Panc1 (cell line): ENCODE results near the gene NANOS3. TPM values are rescaled to one million over a fixed set of nuclear protein-coding genes. Genes with fewer than 3 reads are reported as not detected.

ENCODE experiments used
- ATAC-seq: fragments of 200-7000 bp; cut with Tn5 transposase; 2 replicates; pipeline ENCODE4 v1.9.1; 2020; ENCODE audit warnings: mild to moderate bottlenecking, moderate library complexity
- BruUV-seq: library from RNA; stranded (reverse); fragments of 400-500 nt; replicated peaks from 2 replicates; lab custom pipeline; 2021; lab: Mats Ljungman, UMichigan
- CTCF ChIA-PET: fragments of 300-600 bp; sonication (Branson Sonifier 250); formaldehyde crosslinking; loops from one replicate; lab custom pipeline; 2022; ENCODE audit warnings: antibody characterized with exemption; lab: Charles Lee
- POLR2A ChIA-PET: fragments of 300-600 bp; sonication (Branson Sonifier 250); formaldehyde crosslinking; loops from one replicate; lab custom pipeline; 2022; ENCODE audit warnings: antibody characterized with exemption; lab: Charles Lee
- DNase-seq: peaks from one replicate; pipeline ENCODE4 v3.0.0-alpha.2; 2010; ENCODE audit warnings: low read depth, low spot score
- H3K27ac ChIP-seq: 2 replicates; pipeline ENCODE4 v1.5.1; 2011; ENCODE audit warnings: mild to moderate bottlenecking, low read length, inconsistent platforms
- H3K27me3 ChIP-seq: fragments of 200-500 bp; sonication (Bioruptor generic); 2 replicates; pipeline ENCODE4 v1.6.0; 2014; ENCODE audit warnings: low read length, inconsistent platforms; ENCODE audit not compliant: control insufficient read depth, insufficient read depth
- H3K36me3 ChIP-seq: fragments of 200-500 bp; sonication (Bioruptor generic); 2 replicates; pipeline ENCODE4 v1.5.1; 2014; ENCODE audit warnings: inconsistent platforms, mild to moderate bottlenecking, low read length, moderate library complexity; ENCODE audit not compliant: control insufficient read depth, insufficient read depth
- H3K4me1 ChIP-seq: 2 replicates; pipeline ENCODE4 v1.5.1; 2011; ENCODE audit warnings: inconsistent platforms, mild to moderate bottlenecking, low read length, moderate library complexity; ENCODE audit not compliant: control insufficient read depth, insufficient read depth
- H3K4me3 ChIP-seq, 2 experiments: 2 replicates each; pipeline ENCODE4 v1.5.1; 2011 to 2012; ENCODE audit warnings: low read depth in 2 of 2, low read length in 2 of 2, mild to moderate bottlenecking in 2 of 2, inconsistent platforms in 1 of 2, moderate library complexity in 1 of 2
- H3K9me3 ChIP-seq: fragments of 200-500 bp; sonication (Bioruptor generic); 2 replicates; pipeline ENCODE4 v1.5.1; 2014; ENCODE audit warnings: low read depth, mild to moderate bottlenecking, inconsistent platforms, low read length, moderate library complexity; ENCODE audit not compliant: control insufficient read depth, insufficient read depth
- CTCF ChIP-seq: fragments of 450-650 bp; IDR thresholded peaks from 2 replicates; pipeline ENCODE4 v1.5.1; 2017; ENCODE audit warnings: mild to moderate bottlenecking
- POLR2AphosphoS5 ChIP-seq: IDR thresholded peaks from 2 replicates; pipeline ENCODE4 v1.6.1; 2012; ENCODE audit warnings: mild to moderate bottlenecking, low read depth, low read length, moderate library complexity
- REST ChIP-seq, 2 experiments: IDR thresholded peaks; 2 replicates each; pipeline ENCODE4 v1.6.1; 2011 to 2012; ENCODE audit warnings: low read depth in 2 of 2, control low read depth in 1 of 2, low read length in 1 of 2, mild to moderate bottlenecking in 1 of 2, moderate library complexity in 1 of 2; ENCODE audit not compliant: insufficient read depth in 1 of 2
- SIN3A ChIP-seq: IDR thresholded peaks from 2 replicates; pipeline ENCODE4 v1.6.1; 2012; ENCODE audit warnings: low read depth, mild to moderate bottlenecking, low read length, moderate library complexity, borderline replicate concordance; ENCODE audit not compliant: insufficient read depth
- TCF7L2 ChIP-seq: IDR thresholded peaks from 2 replicates; pipeline ENCODE4 v1.6.1; 2011; ENCODE audit warnings: mild to moderate bottlenecking, low read depth, low read length, inconsistent platforms
- in situ Hi-C: cut with HindIII; loops from 2 replicates; pipeline ENCODE4 v1.10.0; 2016; ENCODE audit warnings: low sequenced_read_pairs, low pct_unique_long_range_greater_than_20kb
- intact Hi-C: fragments of 100-400 bp; cut with micrococcal nuclease; formaldehyde crosslinking; loops from one replicate; pipeline ENCODE4 v1.10.0; 2022; ENCODE audit not compliant: unreplicated experiment
- total RNA-seq: library from RNA; stranded (reverse); gene quantifications from one replicate; pipeline ENCODE4 v1.2.1, GENCODE V29; 2021; ENCODE audit not compliant: unreplicated experiment

Gene NANOS3
- total RNA-seq, 1 experiment from 2014 or later, result 0.33 TPM

GRCh38 chr19:13882419-13882795, 5.5 kb downstream of the NANOS3 start:
- ATAC-seq (no peak), DNase-seq (no peak)
- H3K27me3 ChIP-seq, result no peaks in the 10 kb centered on the region
- intact Hi-C loops, result loop anchor here (5.0 kb wide), 1 partner anchor 195 kb away; no protein-coding TSS in a partner anchor
- in situ Hi-C loops, result no loop called here
- no peak overlapping the region for H3K4me3 ChIP-seq
- ChIA-PET POLR2A (no interaction called here), CTCF (no interaction called here)
- H3K9me3 ChIP-seq, result no peaks in the 10 kb centered on the region
- no peaks in the 10 kb centered on the region for H3K36me3 ChIP-seq
- TF ChIP-seq CTCF (no peak), TCF7L2 (no peak), POLR2AphosphoS5 (no peak), REST (IDR thresholded peaks at IDR 0.05; ENCODE audit: insufficient read depth in 1 of 2, low read depth in 2 of 2, low read length in 1 of 2) (no peak), SIN3A (no peak)
- BruUV-seq, result no TSS peak
- peaks cover 16% of the 10 kb centered on the region for H3K4me1 ChIP-seq
- no peak overlapping the region for H3K27ac ChIP-seq

GRCh38 chr19:13882836-13883235, 5.9 kb downstream of the NANOS3 start:
- intact Hi-C loops, result loop anchor here (5.0 kb wide), 1 partner anchor 194 kb away; no protein-coding TSS in a partner anchor
- no TSS peak for BruUV-seq
- Histone ChIP-seq H3K27me3 (no peaks in the 10 kb centered on the region), H3K4me1 (peaks cover 16% of the 10 kb centered on the region), H3K4me3 (no peak overlapping the region), H3K9me3 (no peaks in the 10 kb centered on the region), H3K36me3 (no peaks in the 10 kb centered on the region), H3K27ac (no peak overlapping the region)
- ChIA-PET CTCF (no interaction called here), POLR2A (no interaction called here)
- in situ Hi-C loops, result no loop called here
- DNase-seq (no peak), ATAC-seq (no peak)
- TF ChIP-seq CTCF, result no peak
- TF ChIP-seq TCF7L2, result no peak
- no peak for TF ChIP-seq REST (IDR thresholded peaks at IDR 0.05; ENCODE audit: insufficient read depth in 1 of 2, low read depth in 2 of 2, low read length in 1 of 2)
- TF ChIP-seq SIN3A, result no peak
- TF ChIP-seq POLR2AphosphoS5, result no peak
